SK-N-SH treated with all-trans-retinoic acid at 6 μM for 48 hours (cell line): ENCODE measurements around the gene KCNC3.

Experiments used
- ARNTL ChIP-seq: fragments of 450-650 bp; formaldehyde crosslinking; IDR thresholded peaks from 2 replicates; pipeline ENCODE4 v1.5.0; 2020; ENCODE audit warnings: low read depth, mild to moderate bottlenecking, moderate library complexity, borderline replicate concordance
- CREB5 ChIP-seq: fragments of 250-450 bp; sonication (Bioruptor Pico); IDR thresholded peaks from 2 replicates; pipeline ENCODE4 v1.5.1; 2020; ENCODE audit warnings: low read depth, mild to moderate bottlenecking, moderate library complexity
- ESRRG ChIP-seq: fragments of 250-450 bp; sonication (Bioruptor Pico); IDR thresholded peaks from 2 replicates; pipeline ENCODE4 v1.6.1; 2021; ENCODE audit warnings: mild to moderate bottlenecking
- ISL1 ChIP-seq: fragments of 250-450 bp; sonication (Bioruptor Pico); IDR thresholded peaks from 2 replicates; pipeline ENCODE4 v2.1.2; 2022; ENCODE audit warnings: mild to moderate bottlenecking, moderate library complexity
- PATZ1 ChIP-seq: fragments of 250-450 bp; sonication (Bioruptor Pico); IDR thresholded peaks from 2 replicates; pipeline ENCODE4 v1.8.0; 2020; ENCODE audit warnings: mild to moderate bottlenecking, moderate library complexity, borderline replicate concordance
- TCF4 ChIP-seq: fragments of 250-450 bp; sonication (Bioruptor Pico); IDR thresholded peaks from 2 replicates; pipeline ENCODE4 v1.8.0; 2021; ENCODE audit warnings: mild to moderate bottlenecking, moderate library complexity, borderline replicate concordance
- ZC3H10 ChIP-seq: fragments of 250-450 bp; sonication (Bioruptor Pico); IDR thresholded peaks from 2 replicates; pipeline ENCODE4 v1.5.1; 2021; ENCODE audit warnings: mild to moderate bottlenecking, moderate library complexity
- ZFP3 ChIP-seq: fragments of 250-450 bp; sonication (Bioruptor Pico); IDR thresholded peaks from 2 replicates; pipeline ENCODE4 v1.5.0; 2020; ENCODE audit warnings: mild to moderate bottlenecking, moderate library complexity
- ZFP30 ChIP-seq: fragments of 450-650 bp; formaldehyde crosslinking; IDR thresholded peaks from 2 replicates; pipeline ENCODE4 v1.5.0; 2022; ENCODE audit warnings: mild to moderate bottlenecking, moderate library complexity
- ZNF70 ChIP-seq: fragments of 450-650 bp; formaldehyde crosslinking; IDR thresholded peaks from 2 replicates; pipeline ENCODE4 v1.5.0; 2020; ENCODE audit warnings: mild to moderate bottlenecking, moderate library complexity

GRCh38 chr19:50340331-50340730 is 11.2 kb upstream of the KCNC3 start:
- no peak for TF ChIP-seq TCF4 (CRISPR knock-in tag)
- no peak for TF ChIP-seq ARNTL
- no peak for TF ChIP-seq CREB5 (CRISPR knock-in tag)
- no peak for TF ChIP-seq ZFP30 (CRISPR knock-in tag)
- no peak for TF ChIP-seq PATZ1 (CRISPR knock-in tag)
- no peak for TF ChIP-seq ZFP3 (CRISPR knock-in tag)
- no peak for TF ChIP-seq ZC3H10 (CRISPR knock-in tag)
- no peak for TF ChIP-seq ISL1 (CRISPR knock-in tag)
- no peak for TF ChIP-seq ZNF70 (CRISPR knock-in tag)
- TF ChIP-seq ESRRG (CRISPR knock-in tag) = no peak
